Fibroblast of upper back skin (primary cell): Measurements from ENCODE around the gene ANKRD33B.
"Not testable (repeated sequence)": the region's sequence is repeated elsewhere in the genome, so short reads cannot be mapped to it uniquely, and the experiment has no call there.

ENCODE experiments used
- DNase-seq: peaks from one replicate; pipeline ENCODE4 v3.0.0-alpha.2; 2013

The ANKRD33B gene

DNA sequence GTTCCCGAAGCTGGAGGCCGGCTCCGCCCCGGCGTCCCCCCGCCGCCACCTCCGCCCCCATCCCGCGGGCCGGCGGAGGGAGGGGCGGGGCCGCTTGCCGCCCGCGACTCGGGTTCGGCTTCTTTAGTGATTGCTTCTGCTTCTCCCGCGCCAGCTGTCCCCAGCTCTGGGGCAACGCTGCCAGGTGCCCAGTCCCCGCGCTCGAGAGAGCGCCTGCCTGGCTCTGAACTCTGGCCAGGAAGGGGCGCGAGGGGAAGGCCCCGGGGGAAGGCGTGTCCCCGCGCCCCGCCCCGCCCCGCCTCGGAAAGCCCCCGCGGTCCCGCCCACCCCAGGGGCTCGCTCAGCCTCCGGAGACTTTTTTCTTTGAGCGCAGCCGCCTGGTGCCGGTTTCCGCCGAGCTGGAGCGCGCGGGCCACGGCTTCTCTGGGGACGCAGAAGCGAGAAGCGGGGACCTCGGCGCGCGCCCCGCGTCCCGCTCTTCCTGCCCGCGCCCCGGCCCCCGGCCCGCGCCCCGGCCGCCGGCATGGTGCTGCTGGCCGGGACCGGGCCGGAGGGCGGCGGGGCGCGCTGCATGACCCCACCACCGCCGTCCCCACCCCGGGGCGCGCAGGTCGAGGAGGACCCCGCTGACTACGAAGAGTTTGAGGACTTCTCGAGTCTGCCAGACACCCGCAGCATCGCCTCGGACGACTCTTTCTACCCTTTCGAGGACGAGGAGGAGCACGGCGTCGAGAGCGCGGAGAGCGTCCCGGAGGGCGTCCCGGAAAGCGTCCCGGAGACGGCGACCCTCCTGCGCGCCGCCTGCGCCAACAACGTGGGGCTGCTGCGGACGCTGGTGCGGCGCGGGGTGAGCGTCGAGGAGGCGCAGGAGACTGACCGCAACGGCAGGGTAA, at the start of gene ANKRD33B:
Gene ANKRD33B (plus strand): TSS at position 126 of the 893 bp plus-strand sequence. CDS start 398 bp downstream, at position 524.
- peak; percentile 61 for DNase-seq

DNA sequence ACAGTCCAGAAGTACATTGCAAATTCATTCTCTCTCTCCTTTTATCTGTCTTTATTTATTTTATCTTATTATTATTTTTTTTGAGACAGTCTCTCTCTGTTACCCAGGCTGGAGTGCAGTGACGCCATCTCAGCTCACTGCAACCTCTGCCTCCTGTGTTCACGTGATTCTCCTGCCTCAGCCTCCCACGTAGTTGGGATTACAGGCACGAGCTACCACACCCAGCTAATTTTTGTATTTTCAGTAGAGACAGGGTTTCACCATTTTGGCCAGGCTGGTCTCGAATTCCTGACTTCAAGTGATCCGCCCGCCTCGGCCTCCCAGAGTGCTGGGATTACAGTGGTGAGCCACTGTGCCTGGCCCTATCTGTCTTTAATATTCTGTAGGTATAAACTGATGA, 49.3 kb upstream of the ANKRD33B start:
- not testable (repeated sequence) for DNase-seq

DNA sequence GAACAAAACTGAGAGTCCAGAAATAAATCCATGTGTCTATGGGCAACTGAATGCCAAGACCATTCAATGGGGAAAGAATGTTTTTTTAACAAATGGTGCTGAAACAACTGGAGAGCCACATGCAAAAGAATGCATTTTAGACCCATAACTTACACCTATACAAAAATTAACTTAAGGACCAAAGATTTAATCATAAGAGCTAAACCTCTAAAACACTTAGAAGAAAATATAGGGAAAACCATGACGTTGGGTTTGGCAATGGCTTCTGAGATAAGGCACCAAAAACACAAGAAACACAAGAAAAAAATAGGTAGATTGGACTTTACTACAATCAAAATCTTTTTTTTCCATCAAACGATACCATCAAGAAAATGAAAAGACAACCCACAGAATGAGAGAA, 48.4 kb upstream of the ANKRD33B start:
- no peak for DNase-seq

DNA sequence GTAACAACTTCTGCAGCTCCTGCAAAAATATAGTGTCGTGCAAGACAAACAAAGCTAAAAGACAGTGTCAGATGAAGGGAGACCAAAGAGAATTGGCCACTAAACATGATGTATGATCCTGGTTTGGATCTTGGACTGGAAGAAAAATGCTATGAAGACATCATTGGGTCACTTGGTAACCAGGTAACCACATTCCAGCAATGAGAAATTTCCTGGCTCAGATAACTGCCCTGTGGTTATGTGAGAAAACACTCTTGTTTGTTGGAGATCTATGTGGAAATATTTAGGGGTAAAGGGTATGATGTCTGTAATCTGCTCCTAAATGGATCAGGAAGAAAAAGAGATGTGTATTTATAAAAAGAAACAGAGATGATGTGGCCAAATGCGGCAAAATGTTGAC, 45.5 kb upstream of the ANKRD33B start:
- DNase-seq: peak; percentile 72

DNA sequence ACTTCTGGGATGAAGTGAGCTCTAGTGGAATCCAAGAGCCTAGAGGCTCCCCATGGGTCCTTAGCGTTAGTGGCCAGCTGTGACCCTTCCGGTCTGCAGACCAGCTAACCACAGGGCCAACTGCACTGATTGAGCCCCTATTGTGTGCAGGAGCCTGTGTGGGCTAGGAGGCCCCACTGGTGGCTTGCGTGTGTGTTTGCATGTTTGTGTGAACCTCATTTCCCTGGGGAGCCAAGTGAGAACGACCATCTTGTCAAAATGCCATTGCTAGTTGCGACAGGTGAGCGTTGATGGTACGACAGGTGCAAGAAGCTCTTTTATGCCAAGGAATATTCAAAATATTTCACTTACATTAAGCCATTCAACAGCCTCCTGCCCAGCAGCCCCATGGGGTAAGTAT, 44.1 kb upstream of the ANKRD33B start:
- DNase-seq: no peak

DNA sequence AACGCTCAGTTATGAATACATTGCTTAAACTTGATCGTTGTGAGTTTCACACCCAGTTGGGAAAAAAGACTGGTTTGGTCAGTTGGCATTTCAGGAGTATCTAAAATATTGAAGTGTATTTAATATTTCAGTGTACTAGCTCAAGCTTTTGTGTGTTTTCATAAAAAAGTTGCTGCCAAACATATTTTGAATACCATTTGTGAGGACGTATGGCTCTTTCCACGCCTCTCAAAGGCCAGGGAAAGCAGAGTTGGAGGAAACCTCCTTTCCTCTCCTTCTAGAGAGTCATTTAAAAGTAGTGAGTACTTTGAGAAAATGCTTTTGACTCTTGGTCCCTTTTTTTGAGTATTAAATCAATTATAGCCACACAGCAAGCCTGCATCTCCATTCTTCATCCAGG, 43.2 kb upstream of the ANKRD33B start:
- peak; percentile 65 for DNase-seq

DNA sequence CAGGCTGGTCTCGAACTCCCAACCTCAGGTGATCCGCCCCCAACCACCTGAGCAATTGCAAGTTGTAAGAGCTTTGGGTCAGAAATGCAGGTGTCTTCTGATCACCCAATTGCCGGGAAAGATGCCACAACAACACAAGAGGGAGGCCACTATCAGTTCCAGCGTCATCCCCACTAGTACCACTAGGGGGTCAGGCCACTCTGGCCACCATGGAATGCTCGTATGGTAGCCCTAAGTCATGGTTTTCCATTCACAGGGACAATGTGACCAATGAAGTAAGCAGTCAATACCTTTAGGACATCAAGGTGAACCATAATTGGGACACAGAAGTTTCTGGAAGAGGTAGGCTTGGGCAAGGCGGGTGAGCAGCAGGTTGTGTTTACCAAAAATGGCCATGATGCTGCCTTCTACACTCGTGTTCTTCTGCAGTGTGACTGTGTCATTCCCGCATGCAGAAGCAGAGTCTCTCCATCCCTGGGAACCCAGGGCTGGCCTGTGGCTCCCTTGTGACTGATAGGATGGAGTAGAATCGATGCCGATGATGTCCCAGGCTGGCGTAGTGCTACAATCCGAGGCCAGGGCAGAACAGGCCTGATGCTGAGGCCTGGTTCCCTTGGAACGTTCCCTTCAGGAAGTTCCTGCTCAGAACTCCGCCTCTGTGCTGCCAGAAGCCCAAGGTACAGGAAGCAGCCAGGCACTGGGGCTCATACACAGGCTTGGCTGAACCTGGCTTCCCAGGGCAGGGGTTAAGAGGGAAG, 42.2 kb upstream of the ANKRD33B start:
- no peak for DNase-seq

DNA sequence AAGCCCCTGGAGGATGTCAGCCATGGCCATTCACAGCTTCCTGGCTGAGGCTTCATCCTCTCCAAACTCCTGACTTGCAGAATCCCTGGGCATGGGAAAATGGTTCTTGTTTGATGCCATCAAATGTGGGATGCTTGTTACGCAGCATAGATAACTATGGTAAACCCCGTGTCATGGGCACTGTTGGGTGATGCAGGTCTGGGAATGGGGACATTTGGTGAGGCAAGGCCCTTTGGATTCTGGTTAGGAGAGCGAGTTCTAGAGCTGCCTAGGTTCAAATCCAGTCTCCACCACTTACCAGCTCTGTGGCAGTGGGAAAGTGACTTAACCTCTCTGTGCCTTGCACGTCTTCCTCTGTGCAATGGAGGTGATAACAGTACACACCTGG, 41.7 kb upstream of the ANKRD33B start:
- no peak for DNase-seq

DNA sequence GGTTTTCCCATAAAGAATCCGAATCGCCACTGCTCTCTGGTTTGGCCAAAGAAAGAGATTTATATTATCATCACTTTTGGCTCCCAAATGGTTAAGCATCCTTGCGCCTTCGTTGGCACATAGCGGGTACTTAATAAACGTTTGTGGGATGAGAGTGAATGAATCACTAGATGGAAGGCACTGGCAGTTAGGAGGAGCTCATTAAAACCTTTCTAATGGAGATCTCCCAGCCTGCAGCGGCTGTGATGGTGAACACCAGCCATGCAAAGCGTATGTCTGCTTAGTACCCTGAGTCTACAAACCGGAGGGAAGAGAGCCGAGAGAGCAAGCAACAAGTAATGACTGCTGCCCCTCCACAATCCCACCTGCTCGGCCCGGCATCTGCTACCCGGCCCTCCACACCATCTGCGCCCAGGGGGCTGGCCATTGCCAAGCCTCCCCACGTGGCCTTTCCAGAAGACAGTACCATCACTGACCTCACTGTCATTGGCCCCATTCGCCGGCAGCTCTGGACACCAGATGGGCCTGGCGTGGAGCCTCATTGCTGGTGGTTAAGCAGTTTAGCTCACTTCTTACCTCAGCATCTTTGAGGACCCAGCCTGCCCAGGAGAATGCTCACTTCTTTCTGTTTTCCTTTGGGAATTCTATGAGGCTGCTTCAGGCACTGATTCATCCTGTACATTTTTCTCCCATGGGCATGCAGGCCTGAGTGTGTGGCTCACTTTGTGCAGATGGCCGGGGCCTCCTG, 39.3 kb upstream of the ANKRD33B start:
- peak; percentile 99 for DNase-seq

DNA sequence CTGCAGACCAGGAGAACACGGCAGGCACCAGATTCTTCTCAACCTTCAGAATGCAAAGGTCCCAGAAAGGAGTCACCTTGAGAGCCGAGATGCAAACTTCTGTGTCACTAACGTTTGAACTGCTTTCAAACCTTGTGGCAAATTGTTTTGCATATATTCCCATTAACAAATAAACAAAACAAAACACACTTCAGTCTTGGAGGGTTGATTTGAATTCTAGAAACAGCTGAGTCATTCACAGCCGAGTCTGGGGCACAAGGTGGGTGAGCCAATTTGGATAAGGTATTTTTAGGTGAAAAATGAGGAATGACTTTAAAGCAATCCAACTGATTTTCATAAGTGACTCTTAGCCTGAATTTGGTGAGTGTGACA, 38.8 kb upstream of the ANKRD33B start:
- no peak for DNase-seq

DNA sequence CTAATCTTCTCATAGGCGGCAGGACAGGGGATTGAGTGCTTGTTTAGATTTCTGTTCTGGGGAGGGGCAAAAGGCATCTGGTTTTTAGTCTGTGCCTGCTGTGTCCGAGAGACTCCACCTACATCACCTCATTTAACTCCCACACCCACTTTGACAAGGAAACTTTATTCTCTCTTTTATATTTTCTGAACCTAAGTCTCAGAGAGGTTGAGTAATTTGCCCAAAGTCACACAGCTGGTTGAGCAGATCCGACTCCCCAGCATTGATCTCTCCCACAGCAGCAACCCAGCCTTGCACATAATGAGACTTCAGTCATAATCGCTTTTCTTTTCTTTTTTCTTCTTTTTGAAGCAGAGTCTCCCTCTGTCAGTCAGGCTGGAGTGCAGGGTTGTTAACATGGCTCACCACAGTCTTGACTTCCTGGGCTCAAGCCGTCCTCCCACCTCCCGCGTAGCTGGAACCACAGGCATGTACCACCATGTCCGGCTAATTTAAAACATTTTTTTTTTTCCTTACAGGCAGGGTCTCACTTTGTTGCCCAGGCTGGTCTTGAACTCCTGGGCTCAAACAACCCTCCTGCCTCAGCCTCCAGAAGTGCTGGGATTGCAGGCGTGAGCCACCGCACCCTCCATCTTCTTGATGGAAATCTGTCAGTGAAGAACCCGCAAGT, 36.5 kb upstream of the ANKRD33B start:
- peak; percentile 94 for DNase-seq

DNA sequence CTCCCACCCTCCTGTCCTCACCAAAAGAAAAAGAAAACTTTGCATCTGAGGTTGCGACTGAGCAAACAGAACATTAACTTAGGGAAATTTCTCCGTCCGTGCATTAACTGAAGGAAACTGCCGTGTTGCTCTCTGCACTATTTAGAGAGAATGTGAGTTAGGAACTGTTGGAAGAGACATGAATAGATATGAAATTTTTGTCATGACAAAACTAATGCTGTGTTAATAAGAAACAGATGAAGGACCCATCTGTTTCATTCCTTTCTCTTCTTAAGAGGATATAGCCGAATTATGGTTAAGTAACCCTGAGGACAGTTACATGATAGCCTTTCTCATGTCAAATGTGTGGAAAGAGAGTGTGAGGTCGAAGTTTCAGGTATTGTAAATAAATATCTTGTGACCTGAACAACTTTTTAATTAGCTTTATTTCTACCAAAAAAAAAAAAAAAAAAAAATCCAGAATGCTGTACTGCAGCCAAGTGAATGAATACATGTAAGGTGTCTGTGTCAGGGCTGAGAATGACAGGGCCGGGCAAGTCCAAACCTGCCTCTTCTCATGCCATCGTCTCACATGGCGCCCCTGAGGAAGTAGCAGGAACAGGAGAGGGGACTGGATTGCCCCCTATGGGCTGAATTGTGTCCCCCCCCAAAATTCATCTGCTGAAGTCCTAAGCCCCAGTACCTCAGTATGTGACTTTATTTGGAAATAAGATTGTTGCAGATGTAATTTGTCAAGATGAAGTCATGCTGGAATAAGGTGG, 35.6 kb upstream of the ANKRD33B start:
- peak; percentile 91 for DNase-seq

DNA sequence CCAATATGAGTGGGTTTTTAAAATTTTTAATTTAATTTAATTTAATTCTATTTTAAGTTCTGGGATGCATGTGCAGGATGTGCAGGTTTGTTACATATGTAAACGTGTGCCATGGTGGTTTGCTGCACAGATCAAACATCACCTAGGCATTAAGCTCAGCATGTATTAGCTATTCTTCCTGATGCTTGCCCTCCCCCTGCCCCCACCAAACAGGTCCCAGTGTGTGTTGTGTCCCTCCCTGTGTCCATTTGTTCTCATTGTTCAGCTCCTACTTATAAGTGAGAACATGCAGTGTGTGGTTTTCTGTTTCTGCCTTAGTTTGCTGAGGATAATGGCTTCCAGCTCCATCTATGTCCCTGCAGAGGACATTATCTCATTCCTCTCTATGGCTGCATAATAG, 35.0 kb upstream of the ANKRD33B start:
- no peak for DNase-seq

DNA sequence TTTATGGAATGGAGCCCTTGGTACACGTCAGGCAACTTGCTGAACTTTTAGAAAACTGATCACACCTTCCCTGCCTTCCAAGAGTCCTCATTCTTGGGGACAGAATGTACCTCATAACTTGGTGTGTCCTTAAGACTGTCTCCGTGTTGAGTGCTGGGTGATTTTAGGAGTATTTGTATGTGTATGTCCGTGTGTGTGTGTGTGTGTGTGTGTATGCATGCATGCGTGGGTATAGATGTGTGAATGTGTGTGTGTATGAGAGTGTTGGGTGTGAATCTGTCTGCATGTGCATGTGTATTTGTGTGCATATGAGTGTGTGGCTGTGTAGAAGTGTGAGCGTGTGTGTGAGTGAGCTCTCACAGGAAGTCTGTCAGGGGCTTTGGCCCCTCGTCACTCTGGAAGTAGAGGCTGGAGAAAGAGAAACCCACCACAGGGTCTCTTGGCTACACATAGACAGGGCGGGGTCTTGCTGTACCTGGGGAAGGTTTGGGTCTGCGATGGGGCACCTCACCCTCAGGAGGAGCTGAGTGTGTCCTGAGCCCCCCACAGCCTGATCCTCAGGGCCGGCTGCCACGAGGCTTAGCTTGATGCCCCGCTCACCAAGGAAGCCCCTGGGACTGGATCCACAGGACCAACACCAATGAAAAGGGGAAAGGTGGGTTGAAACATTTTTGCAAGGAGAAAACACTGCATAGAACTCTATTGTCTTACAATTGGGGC, 33.1 kb upstream of the ANKRD33B start:
- no peak for DNase-seq

DNA sequence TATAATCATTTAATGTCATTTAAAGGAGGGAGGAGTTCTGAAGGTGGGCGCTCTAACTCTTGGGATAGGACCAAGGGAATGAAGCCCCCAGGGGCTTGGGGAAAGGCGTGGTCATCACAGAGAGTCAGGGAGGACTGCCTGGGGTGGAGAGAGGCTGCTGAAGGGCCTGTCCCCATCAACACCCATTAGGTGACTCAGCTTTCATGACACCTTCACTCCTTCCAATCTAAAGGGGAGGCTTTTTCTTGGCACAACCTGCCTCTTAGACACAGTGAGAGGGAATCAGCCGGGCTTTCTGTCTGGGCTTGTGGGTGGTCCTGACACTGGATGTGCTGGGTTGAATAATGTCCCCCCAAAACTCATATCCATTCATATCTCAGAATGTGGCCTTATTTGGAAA, 31.4 kb upstream of the ANKRD33B start:
- no peak for DNase-seq

DNA sequence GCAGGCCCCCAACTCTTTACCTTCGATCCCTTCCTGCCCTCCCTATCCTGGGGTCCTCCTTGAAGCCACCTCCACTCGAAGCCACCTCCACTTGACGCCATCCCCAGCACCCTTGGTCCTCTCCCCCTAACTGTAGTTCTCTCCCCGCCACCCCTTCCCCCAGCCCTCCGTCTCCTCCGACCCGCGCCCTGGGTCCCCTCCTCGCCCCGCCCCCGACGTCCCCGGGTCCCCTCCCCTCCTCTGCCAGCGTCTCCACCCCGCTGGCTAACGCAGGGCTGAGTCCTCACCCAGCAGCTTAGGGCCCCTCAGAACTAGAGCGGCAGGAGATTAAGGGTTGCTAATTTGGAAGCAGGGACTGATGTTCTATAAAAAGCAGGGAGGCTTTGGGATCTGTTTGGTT, 30.6 kb upstream of the ANKRD33B start:
- no peak for DNase-seq

DNA sequence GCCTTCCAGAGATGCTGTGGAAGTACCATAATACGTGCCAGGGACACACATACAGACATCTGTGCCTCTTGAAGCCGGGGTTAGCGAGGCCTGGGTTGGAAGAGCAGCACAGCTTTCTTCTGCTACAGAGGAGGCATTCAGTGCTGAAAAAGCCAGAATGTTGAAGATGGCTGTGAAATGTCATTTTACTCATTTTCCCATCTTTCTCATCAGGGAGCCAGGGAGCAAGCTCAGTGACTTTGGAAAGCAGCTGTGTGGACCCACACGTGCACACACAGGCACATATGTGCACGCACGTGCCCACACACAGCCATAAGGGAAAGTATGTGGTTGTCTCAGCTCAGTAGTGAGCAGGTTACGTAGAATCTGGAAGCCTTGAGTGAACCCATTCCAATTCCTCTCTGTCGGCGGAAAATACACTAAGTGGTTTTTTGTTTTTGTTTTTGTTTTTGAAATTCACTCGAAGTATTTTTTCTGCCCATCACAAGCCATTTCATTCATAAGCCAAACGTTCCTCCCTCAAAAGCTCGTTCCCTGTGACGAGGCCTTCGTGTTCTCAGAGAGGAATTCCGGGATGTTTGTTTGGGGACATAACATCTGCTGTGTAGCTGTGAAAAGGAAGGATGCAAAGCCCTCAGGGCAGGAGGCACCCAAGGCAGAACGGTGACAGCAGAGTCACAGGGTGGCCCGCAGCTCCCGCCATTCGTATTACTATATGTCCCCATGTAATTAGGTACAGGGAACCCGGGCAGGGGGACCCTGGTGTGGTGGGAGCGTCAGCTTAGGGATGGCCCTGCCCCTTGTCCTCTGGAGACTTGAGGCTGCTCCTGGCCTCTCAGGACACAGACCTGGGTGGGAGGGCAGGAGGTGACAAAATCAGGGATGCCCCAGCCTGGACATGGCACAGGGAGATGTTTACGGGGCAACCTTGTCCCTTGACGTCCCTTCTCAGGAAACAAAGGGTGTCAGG, 29.0 kb upstream of the ANKRD33B start:
- no peak for DNase-seq

DNA sequence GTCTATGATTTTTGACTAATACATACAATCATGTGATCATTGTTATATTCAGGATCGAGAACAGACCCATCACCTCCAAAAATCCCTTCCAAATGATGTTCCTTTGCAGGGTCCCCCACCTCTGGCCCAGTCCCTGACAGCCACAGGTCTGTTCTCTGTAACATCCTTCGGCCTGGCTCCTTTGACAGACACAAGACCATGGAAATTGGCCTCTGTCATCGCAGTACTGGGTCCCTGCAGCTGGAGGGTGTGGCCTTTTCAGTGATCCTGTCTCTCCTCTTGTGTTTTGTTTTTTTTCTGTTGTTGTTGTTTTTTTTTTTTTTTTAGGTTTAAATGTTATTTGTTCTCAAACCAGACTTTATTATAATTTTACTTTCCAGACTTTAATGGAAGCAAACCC, 27.4 kb upstream of the ANKRD33B start:
- DNase-seq: no peak

DNA sequence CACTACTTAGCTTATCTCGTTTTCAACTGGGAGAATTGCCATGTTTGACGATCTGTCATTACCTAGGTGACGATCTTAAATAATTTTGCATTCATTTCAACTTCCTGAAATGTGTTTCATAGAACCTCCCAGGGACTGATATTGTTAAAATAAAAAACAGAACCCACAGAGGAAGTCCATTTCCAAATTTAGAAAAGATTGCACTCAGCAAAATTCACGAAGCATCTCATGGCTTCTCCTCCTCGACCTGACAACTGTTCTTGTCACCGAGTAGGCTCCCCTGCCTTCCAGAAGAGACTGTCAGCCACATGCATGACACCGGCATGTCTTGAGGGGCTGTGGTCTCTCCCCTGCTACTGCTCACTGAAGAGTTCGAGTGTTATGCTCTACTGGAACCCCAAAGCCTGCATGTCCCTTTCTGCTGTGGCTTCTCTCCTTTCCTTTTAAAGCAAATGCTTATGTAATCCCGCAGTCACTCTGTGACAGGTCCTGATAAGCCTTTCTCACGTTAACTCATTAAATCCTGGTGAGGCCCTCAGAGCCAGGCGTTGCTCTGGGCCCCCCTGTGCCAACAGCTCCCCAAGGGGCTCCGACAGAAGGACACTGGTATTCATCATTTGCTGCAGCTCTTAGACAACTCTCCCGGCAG, 26.8 kb upstream of the ANKRD33B start:
- no peak for DNase-seq

DNA sequence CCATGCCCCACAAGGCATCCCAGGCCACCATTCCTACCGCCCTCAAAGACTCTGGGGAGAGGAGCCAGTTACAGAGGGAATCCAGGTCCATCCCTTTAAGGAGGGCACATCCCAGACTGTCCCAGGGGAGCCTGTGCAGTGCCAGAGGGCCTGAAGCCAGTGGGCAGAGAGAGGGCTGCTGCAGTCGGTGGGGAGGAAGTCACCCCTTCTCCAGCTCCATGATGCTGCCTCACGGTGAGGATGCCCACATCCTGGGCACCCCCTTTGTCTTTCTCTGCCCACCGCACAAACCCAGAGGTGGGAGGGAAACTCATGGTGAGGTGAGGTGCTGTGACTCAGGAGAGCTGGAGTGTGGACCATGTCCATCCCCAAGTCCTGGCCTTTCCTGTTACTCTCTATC, 26.2 kb upstream of the ANKRD33B start:
- DNase-seq: no peak
